Erythroblast (primary cell): ENCODE measurements around the gene GTF2F2.

ENCODE experiments used
- GATA1 ChIP-seq: IDR thresholded peaks from 2 replicates; pipeline ENCODE4 v1.6.1; 2011; ENCODE audit warnings: low read depth, mild to moderate bottlenecking, control low read depth, low read length, moderate library complexity
- POLR2A ChIP-seq: IDR thresholded peaks from 2 replicates; pipeline ENCODE4 v1.6.1; 2011; ENCODE audit warnings: mild to moderate bottlenecking, low read length

DNA sequence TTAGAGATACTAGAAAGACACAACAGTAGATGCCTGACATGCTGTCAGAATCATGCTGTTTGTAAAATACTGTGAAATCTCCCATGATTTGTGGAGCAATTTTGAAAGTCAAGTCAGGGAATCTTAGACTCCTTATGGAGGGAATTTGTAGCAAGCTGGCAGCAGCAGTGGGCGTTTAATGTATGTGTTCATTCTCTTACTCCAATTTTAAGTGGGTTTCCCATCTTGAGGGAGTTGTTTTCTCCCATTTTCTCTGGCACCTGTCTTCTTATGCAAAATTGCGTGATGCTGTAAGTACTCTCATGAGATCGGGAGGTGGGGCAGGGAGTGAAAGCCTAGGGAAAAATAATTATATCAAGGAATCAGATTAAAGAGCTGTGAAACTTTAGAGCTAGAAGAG is 16.0 kb upstream of the GTF2F2 start:
- TF ChIP-seq POLR2A: no peak
- no peak for TF ChIP-seq GATA1
